ENCODE results near the gene FNBP1. TPM values are rescaled to one million over a fixed set of nuclear protein-coding genes. Genes with fewer than 3 reads are reported as not detected.

The FNBP1 gene
- total and polyA plus RNA-seq, 2 donors (not counting 1 experiment from before 2014, with no cell fraction given) = 42.9 to 318 TPM

DNA sequence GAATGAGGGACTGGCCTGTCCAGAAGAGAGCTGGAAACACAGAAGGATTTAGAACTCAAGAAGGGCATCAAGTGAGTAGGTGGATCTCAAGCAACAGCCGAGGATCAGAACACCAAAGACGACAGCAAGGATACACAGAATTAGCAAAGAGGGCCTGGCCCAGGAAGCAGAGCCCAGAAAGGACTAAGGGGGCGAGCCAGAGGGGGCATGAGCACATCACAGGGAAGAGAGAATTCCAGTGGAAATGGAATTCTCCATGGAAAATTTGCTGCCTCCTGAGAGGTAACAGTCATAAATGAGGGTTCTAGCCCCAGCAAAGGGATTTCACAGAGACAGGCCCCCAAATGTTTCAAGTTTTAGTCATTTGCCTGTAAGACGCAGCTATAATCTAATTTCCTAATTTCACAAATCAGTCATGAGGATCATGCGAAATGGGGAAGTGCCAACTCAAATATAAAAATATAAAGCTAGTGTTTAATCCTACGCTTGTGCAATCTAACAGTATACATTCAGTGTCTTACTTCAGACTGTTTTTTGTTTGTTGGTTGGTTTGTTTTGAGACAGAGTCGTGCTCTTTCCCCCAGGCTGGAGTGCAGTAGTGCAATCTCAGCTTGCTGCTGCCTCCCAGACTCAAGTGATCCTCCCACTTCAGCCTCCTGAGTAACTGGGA lies 46.7 kb downstream of the FNBP1 start:
- Histone ChIP-seq H3K27ac (ENCODE audit: low read length in 2 of 2) (peak overlapping the region; percentile 91 to 98), H4K20me1 (ENCODE audit: control insufficient read depth, insufficient read depth, low read length, poor library complexity, severe bottlenecking) (peaks cover 5% of the 10 kb centered on the region), H3K9ac (ENCODE audit: low read length) (peak overlapping the region; percentile 67), H3K4me2 (replicated peaks; ENCODE audit: low read depth, low read length, poor library complexity, severe bottlenecking) (peak overlapping the region; percentile 76), H3K79me2 (ENCODE audit: control insufficient read depth, insufficient read depth, low read length) (peaks cover 99% of the 10 kb centered on the region), H3K4me3 (ENCODE audit: control extremely low read depth in 1 of 5, extremely low read depth in 1 of 5, insufficient read depth in 1 of 5, low read depth in 2 of 5, low read length in 4 of 5) (peak overlapping the region in 4 of 5 experiments; percentile 9 to 61 (median 28)), H3K27me3 (replicated peaks in 1 of 4; ENCODE audit: control extremely low read depth in 1 of 4, control insufficient read depth in 3 of 4, insufficient read depth in 4 of 4, low read length in 3 of 4) (no peaks in the 10 kb centered on the region), H3K4me1 (ENCODE audit: control insufficient read depth in 2 of 2, insufficient read depth in 2 of 2, low read length in 2 of 2) (peaks cover 58 to 64% of the 10 kb centered on the region in 2 donors), H3K9me3 (ENCODE audit: control extremely low read depth in 1 of 3, control insufficient read depth in 2 of 3, insufficient read depth in 1 of 3, low read length in 2 of 3) (no peaks in the 10 kb centered on the region), H2AFZ (ENCODE audit: insufficient read depth, low read depth, low read length, poor library complexity, severe bottlenecking) (peak overlapping the region; percentile 43), H3K36me3 (replicated peaks in 1 of 2; ENCODE audit: control extremely low read depth in 1 of 2, control insufficient read depth in 1 of 2, extremely low read depth in 1 of 2, insufficient read depth in 2 of 2, low read length in 1 of 2) (peaks cover 0 to 15% of the 10 kb centered on the region in 2 experiments)
- ATAC-seq (ENCODE audit: low read depth) (peak; percentile 24), DNase-seq (peak; percentile 76)
- peak overlapping the region; percentile 64 for H3K4me3 Mint-ChIP-seq
- 47% methylated on average over 3 of the region's 7 CpGs for WGBS (ENCODE audit: insufficient coverage)
- intact Hi-C loops (cut with micrococcal nuclease) = no loop called here
- H3K4me1 Mint-ChIP-seq = peaks cover 65% of the 10 kb centered on the region
- CTCF ChIA-PET = interaction anchor here (1.0 to 6.2 kb wide), 7 partner anchors 12 to 66 kb away, joined by 3 to 33 read pairs (median 3); no protein-coding TSS in a partner anchor
- no peaks in the 10 kb centered on the region for H3K27me3 Mint-ChIP-seq
- POLR2A ChIA-PET = interaction anchor here (0.9 to 15.0 kb wide), 7 partner anchors 9 to 110 kb away, joined by 3 to 107 read pairs (median 3); partner anchors contain the start of gene FNBP1
- H3K9me3 Mint-ChIP-seq (ENCODE audit: insufficient read depth) = no peaks in the 10 kb centered on the region
- peak overlapping the region; percentile 94 for H3K27ac Mint-ChIP-seq
- TF ChIP-seq, protein P1, sequence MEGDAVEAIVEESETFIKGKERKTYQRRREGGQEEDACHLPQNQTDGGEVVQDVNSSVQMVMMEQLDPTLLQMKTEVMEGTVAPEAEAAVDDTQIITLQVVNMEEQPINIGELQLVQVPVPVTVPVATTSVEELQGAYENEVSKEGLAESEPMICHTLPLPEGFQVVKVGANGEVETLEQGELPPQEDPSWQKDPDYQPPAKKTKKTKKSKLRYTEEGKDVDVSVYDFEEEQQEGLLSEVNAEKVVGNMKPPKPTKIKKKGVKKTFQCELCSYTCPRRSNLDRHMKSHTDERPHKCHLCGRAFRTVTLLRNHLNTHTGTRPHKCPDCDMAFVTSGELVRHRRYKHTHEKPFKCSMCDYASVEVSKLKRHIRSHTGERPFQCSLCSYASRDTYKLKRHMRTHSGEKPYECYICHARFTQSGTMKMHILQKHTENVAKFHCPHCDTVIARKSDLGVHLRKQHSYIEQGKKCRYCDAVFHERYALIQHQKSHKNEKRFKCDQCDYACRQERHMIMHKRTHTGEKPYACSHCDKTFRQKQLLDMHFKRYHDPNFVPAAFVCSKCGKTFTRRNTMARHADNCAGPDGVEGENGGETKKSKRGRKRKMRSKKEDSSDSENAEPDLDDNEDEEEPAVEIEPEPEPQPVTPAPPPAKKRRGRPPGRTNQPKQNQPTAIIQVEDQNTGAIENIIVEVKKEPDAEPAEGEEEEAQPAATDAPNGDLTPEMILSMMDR (IDR thresholded peaks at IDR 0.05) = no peak
- no peak for TF ChIP-seq EZH2 (IDR thresholded peaks at IDR 0.05; ENCODE audit: borderline replicate concordance, insufficient read depth, low read depth, low read length, poor library complexity, severe bottlenecking)

All from B cell (primary cell).